Stimulated activated CD8-positive, alpha-beta memory T cell treated with anti-CD3 and anti-CD28 coated beads, Interleukin-15, amount 100 ng/mL, for 4 hours (primary cell): ENCODE results near the gene ARAP1.

ENCODE experiments used
- DNase-seq, 2 donors: peaks; one replicate each; pipeline ENCODE4 v3.0.0-alpha.2; 2020; ENCODE audit warnings: low read depth in 2 of 2

Gene ARAP1

GRCh38 chr11:72724851-72725723 lies 27.1 kb downstream of the ARAP1 start:
- peak; percentile 51 to 63 for DNase-seq

GRCh38 chr11:72724021-72724551 lies 28.1 kb downstream of the ARAP1 start:
- DNase-seq: no peak

- no peak for DNase-seq
Measured at GRCh38 chr11:72723508-72723907, 28.7 kb downstream of the ARAP1 start.

- DNase-seq: peak; percentile 64 to 70
Measured at GRCh38 chr11:72722050-72722748, 30.0 kb downstream of the ARAP1 start.

- DNase-seq: peak in 1 of 2 donors; percentile 17
Measured at GRCh38 chr11:72721689-72722049, 30.5 kb downstream of the ARAP1 start.

- DNase-seq: no peak
Measured at GRCh38 chr11:72721276-72721675, 30.9 kb downstream of the ARAP1 start.

- DNase-seq: no peak
Measured at GRCh38 chr11:72720784-72721183, 31.4 kb downstream of the ARAP1 start.

GRCh38 chr11:72720047-72720446 lies 32.2 kb downstream of the ARAP1 start:
- DNase-seq: no peak

- no peak for DNase-seq
Measured at GRCh38 chr11:72719551-72719950, 32.7 kb downstream of the ARAP1 start.

GRCh38 chr11:72719144-72719543 lies 33.1 kb downstream of the ARAP1 start:
- no peak for DNase-seq

- DNase-seq: no peak
Measured at GRCh38 chr11:72718101-72718501, 34.1 kb downstream of the ARAP1 start.

GRCh38 chr11:72716788-72717435 lies 35.3 kb downstream of the ARAP1 start:
- DNase-seq: no peak

- no peak for DNase-seq
Measured at GRCh38 chr11:72716290-72716689, 35.9 kb downstream of the ARAP1 start.

- no peak for DNase-seq
Measured at GRCh38 chr11:72712841-72713240, 39.4 kb downstream of the ARAP1 start.

- no peak for DNase-seq
Measured at GRCh38 chr11:72712168-72712751, 39.9 kb downstream of the ARAP1 start.

- no peak for DNase-seq
Measured at GRCh38 chr11:72711141-72711540, 41.1 kb downstream of the ARAP1 start.

GRCh38 chr11:72710278-72710677 lies 41.9 kb downstream of the ARAP1 start:
- no peak for DNase-seq

- DNase-seq: no peak
Measured at GRCh38 chr11:72709478-72710238, 42.5 kb downstream of the ARAP1 start.

GRCh38 chr11:72707032-72707431 lies 45.2 kb downstream of the ARAP1 start:
- DNase-seq: no peak

- no peak for DNase-seq
Measured at GRCh38 chr11:72706579-72706978, 45.6 kb downstream of the ARAP1 start.
